Cardiac septum (tissue), 1 donor: ENCODE measurements around the gene TOP1. TPM values are rescaled to one million over a fixed set of nuclear protein-coding genes. Genes with fewer than 3 reads are reported as not detected.

ENCODE experiments used
- DNase-seq: peaks from one replicate; pipeline ENCODE4 v3.0.0-alpha.2; 2020; ENCODE audit warnings: low spot score
- intact Hi-C: fragments of 100-400 bp; cut with DNase I; formaldehyde crosslinking; loops from one replicate; pipeline ENCODE4 v1.14.0; 2022
- long read RNA-seq: library from polyadenylated mRNA; unstranded; transcript quantifications from one replicate; pipeline ENCODE4 v2.0.0, GENCODE V29; 2021
- total RNA-seq: library from RNA; stranded (reverse); fragmentation: NEBNext Ultra II Directional; extraction: Animal tissue kit (Norgen Biotek cat#: 25700); gene quantifications from one replicate; pipeline ENCODE4 v1.2.1, GENCODE V29; 2021
- donor health status: DM: no; HTN: no; CAD: no.

Gene TOP1
- 23.5 TPM for total RNA-seq
- long read RNA-seq, partial matches to known transcripts = 9 of 17 reads
- long read RNA-seq, other reads (novel, unspliced or antisense) = 4 of 17 reads

DNA sequence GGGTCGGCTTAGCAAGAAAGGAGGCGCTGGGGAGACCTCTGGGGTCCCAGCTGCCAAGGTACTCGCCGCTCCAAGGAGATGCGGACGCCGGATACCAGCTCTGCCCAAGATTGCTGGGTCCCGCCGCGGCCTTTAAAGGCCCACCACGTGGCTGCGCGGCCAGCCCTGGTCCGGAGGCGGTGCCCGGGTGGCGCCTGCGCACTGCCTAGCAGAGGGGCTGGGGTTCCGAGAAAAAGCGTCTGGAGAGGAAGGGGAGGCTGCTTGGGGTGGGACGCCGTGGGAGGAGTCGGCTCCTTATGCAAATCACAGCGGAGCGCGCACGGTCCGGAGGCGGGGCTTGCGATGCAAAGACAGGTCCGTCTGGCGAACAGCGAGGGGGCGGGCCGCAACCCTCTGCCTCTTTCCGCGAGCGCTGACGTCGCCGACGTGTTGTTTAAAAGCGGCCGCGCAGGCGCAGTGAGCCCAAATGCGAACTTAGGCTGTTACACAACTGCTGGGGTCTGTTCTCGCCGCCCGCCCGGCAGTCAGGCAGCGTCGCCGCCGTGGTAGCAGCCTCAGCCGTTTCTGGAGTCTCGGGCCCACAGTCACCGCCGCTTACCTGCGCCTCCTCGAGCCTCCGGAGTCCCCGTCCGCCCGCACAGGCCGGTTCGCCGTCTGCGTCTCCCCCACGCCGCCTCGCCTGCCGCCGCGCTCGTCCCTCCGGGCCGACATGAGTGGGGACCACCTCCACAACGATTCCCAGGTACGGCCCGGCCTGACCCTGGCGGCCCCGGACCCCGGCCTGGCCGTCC lies at the start of gene TOP1:
TOP1 (plus strand) TSS at position 464 of the 791 bp plus-strand sequence; CDS start at position 710, 246 bp downstream.
- DNase-seq = peak; percentile 100
- intact Hi-C loops = loop anchor here (5.0 kb wide), 1 partner anchor 49 kb away; no protein-coding TSS in a partner anchor

GRCh38 chr20:40979247-40979646 lies 49.4 kb upstream of the TOP1 start:
- DNase-seq = no peak
- intact Hi-C loops = no loop called here

- intact Hi-C loops = no loop called here
These were observed 48.4 kb upstream of the TOP1 start for GRCh38 chr20:40980106-40980827.

DNA sequence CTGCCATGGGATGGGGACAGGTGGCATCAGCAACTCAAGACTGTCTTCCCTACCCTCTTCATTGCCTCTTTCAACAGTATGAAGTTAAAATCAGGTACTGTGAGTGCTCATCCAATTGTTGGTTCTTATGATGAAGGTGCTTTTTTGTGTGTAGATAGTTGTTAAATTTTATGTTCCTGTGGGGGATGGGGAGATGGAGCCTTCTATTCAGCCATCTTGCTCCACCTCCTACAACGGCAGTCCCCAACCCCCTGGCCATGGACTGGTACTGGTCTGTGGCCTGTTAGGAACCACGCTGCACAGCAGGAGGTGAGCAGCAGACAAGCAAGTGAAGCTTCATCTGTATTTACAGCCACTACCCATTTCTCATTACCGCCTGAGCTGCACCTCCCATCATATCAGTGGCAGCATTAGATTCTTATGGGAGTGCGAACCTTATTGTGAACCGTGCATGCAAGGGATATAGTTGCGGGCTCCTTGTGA lies 47.8 kb upstream of the TOP1 start:
- no peak for DNase-seq
- intact Hi-C loops = no loop called here

More at GRCh38 chr20:40980106-40980827, 48.4 kb upstream of the TOP1 start:
- no peak for DNase-seq

DNA sequence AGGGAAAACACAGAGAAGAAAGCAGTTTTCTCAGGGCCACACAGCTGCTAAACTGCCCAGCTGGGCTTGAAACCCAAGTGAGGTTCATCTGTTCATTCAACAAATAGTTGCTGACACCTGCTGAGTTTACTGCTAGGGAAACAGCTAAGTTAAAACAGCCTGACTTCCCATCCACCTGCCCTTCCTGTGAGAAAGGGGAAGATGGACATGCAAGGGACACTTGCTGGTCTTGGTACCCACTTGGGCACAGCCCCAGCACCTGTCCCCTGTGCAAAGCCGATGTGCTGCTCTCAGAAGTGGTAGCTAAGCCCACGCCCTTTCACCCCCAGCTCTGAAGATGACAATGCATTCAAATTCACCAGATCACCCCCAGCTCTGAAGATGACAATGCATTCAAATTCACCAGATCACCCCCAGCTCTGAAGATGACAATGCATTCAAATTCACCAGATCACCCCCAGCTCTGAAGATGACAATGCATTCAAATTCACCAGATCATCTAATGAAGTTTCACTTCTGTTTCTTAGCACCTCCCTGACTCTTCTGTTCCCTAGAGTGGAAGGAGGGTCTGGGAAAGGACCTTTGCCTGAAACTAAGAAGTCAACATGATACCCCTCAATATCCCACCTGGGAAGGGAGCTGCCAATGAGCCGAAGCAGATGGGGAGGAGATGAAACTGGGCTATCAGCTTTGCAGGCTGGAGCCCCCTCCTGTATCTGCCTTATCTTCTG lies 46.0 kb upstream of the TOP1 start:
- DNase-seq = no peak

DNA sequence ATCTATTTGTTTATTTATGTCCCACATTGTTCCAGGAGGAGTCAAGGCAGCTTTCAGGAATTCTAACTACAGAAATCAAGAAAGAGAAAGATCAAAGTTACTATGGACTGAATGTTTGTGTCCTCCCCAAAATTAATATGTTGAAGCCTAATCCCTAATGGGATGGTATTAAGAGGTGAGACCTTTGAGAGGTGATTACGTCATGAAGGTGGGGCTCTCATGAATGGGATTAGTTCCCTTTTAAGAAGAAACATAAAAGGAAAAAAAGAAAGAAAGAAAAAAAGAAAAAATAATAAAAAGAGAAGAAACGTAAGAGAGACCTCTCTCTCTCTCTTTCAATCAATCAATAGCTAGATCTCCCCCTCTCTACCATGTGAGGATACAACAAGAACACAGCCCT lies 44.7 kb upstream of the TOP1 start:
- intact Hi-C loops = no loop called here
- DNase-seq = no peak

More for the DNA sequence above, 46.0 kb upstream of the TOP1 start:
- intact Hi-C loops = no loop called here

DNA sequence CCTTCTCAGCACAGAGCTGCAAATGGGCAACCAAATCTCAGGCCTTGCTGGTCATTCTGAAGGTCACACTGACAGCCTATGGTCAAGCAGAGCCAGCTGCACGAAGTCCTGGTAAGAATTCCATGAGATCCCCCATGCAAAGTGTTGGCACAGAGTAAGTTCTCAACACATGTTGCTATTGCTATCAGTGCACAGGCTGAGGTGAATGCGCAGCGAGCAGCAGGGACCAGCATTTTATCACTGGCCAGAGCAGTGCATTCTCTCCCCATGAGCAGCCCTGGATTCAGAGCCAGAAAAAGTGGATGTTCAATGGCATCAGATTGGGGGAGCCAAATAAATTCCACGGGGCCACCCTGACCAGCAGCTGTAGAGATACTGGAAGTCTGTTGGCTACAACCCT lies 44.1 kb upstream of the TOP1 start:
- intact Hi-C loops = no loop called here
- no peak for DNase-seq

GRCh38 chr20:40986774-40987173 lies 41.8 kb upstream of the TOP1 start:
- no peak for DNase-seq
- intact Hi-C loops = no loop called here

- intact Hi-C loops = loop anchor here (2.0 kb wide), 2 partner anchors 88 to 104 kb away; no protein-coding TSS in a partner anchor
- peak; percentile 85 for DNase-seq
These were observed 38.0 kb upstream of the TOP1 start for GRCh38 chr20:40990542-40991120.

DNA sequence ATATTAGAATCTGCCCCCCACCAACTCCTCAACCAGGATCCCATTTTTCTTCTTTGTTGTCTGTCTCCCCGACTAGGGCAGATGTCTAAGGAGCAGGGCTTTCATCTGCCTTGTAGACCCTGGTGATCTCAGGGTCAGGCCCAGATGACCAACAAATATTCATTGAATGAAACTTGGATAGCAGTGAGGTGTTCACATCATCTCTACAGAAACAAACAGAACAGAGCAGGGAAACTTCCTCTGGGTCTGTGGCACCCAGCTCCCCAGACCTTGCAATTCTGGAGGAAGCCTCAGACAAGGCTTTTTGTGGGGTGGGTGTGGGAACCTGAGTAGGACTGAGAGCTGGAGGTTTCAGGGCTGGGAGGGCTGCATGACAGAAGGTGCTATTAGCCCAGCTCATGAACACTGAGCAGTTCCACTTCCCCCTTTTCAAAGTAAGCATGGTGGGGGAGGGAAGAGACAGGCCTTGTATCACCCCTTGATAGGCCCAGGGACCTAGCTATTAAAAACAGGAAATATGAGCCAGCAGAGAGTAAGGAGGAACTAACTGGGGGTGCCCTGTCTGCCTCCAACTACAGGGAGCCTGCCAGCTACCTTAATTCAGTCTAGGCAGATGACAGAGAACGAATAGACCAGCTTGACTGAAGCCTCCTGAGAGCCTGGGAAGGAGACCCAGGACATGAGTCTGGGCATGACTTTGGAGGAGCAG lies 37.3 kb upstream of the TOP1 start:
- intact Hi-C loops = loop anchor here (2.0 kb wide), 2 partner anchors 87 to 103 kb away; no protein-coding TSS in a partner anchor
- DNase-seq = no peak

DNA sequence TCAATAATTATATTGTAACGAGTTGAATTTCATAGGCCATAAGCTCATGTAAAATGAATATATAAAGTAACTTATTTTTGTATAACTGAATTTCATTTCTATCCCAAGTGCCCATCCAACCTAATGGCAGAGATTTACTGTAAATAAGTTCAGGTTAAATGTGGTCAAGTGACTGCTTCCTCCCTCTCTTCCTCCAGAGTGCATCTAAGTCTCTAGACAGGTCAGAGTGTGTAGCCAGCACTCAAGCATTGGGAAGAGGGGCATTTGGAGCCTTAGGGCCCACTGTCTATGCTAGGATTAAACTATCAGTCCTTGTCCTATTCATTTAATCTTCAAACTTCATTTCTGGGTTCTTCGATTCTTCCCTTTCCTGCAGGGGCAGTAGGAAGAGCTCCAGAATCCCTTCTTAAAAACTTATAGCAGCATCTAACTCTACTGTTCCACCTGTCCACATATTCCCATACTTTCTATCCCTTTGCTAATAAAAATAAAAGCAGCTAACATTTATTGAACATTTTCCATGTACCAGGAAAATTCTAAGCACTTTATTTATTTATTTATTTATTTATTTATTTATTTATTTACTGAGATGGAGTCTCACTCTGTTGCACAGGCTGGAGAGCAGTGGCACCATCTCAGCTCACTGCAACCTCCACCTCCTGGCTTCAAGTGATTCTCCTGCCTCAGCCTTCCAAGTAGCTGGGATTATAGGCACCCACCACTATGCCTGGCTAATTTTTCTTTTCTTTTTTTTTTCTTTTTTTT lies 36.1 kb upstream of the TOP1 start:
- intact Hi-C loops = no loop called here
- DNase-seq = no peak

DNA sequence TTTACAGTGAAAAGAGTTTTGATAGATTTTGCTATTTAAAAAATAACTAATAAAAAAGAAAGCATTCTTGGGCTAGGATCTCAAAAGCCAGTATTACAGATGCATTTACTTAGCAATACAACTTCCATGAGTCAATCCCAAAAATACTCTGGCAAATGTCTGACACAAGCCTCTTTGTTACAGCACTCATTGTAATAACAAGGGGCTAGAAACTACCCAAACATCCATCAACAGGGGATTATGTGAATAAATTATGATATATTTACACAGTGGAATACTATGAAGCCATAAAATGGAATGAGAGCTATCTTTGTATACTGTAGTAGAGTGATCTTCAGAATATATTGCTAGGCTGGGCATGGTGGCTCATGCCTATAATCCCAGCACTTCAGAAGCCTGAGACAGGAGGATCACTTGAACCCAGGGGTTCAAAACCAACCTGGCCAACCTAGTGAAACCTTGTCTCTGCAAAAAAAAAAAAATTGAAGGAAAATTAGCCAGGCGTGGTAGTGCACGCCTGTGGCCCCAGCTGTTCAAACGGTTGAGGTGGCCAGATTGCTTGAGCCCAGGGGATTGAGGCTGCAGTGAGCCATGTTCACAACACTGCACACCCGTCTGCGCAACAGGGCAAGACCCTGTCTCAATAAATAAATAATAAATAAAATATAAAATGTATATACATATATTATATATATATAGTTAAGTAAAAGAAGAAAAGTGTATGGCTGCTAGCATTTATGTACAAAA lies 34.7 kb upstream of the TOP1 start:
- intact Hi-C loops = no loop called here
- DNase-seq = no peak

DNA sequence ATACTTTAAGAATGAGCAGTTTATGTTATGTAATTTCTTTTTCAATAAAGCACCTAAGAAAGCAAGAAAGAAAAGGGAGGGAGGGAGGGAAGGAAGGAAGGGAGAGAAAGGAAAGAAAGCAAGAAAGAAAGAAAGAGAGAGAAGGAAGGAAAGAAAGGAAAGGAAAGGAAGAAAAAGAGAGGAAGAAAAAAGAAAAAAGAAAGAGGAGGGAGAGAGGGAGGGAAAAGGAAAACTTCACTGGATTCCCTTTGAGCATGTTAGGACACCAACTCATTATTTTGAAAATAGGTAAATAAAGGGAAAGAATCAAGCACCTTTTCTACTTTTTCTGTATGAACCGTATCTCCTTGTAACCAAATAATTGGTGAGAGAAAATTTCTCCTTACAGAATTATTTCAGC lies 32.3 kb upstream of the TOP1 start:
- intact Hi-C loops = no loop called here
- no peak for DNase-seq

DNA sequence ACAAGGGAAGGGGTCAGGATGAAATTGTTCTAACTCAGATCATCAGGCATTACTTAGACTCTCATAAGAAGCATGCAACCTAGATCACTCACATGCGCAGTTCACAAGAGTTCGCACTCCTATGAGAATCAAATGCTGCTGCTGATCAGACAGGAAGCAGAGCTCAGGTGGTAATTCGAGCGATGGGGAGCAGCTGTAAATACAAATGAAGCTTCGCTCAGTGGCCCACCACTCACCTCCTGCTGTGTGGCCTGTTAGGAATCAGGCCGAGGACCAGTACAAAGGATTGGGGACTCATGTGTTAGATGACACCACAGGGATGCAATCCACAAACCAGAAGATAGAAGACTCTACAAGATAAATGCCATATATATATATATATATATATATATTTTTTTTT lies 31.5 kb upstream of the TOP1 start:
- no peak for DNase-seq

GRCh38 chr20:40999841-41000240 lies 28.8 kb upstream of the TOP1 start:
- intact Hi-C loops = no loop called here
- no peak for DNase-seq

More for the DNA sequence above, 31.5 kb upstream of the TOP1 start:
- intact Hi-C loops = no loop called here

- intact Hi-C loops = no loop called here
- DNase-seq = no peak
These were observed 28.0 kb upstream of the TOP1 start for GRCh38 chr20:41000628-41001027.

GRCh38 chr20:41001497-41001896 lies 27.1 kb upstream of the TOP1 start:
- intact Hi-C loops = no loop called here
- no peak for DNase-seq

GRCh38 chr20:41002842-41003142 lies 25.8 kb upstream of the TOP1 start:
- intact Hi-C loops = no loop called here
- no peak for DNase-seq
